ENCODE data around the gene BLOC1S6.

Gene BLOC1S6

DNA sequence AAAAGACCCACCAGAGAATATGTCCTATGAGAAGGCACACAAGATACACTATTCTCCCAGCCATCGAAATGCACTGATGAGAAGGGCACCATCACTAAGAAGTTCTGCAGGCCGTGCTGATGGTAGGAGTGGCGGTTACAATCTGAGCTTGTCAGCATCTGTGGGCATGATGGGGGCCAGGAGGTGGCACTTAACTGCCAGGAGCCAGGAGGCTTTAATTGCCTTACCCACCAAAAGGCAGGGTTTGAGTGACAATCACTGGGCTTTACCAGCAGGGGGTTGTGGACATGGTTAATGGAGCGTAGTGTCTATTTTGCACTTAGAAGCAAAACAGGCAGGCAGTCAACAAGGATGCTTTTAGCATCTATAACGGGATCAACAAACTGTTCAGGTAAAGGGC is 31.6 kb downstream of the BLOC1S6 start:
- TF ChIP-seq, protein P1, sequence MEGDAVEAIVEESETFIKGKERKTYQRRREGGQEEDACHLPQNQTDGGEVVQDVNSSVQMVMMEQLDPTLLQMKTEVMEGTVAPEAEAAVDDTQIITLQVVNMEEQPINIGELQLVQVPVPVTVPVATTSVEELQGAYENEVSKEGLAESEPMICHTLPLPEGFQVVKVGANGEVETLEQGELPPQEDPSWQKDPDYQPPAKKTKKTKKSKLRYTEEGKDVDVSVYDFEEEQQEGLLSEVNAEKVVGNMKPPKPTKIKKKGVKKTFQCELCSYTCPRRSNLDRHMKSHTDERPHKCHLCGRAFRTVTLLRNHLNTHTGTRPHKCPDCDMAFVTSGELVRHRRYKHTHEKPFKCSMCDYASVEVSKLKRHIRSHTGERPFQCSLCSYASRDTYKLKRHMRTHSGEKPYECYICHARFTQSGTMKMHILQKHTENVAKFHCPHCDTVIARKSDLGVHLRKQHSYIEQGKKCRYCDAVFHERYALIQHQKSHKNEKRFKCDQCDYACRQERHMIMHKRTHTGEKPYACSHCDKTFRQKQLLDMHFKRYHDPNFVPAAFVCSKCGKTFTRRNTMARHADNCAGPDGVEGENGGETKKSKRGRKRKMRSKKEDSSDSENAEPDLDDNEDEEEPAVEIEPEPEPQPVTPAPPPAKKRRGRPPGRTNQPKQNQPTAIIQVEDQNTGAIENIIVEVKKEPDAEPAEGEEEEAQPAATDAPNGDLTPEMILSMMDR (IDR thresholded peaks at IDR 0.05; ENCODE audit: low read depth, low read length, missing control alignments), result no peak
- H3K4me3 ChIP-seq (ENCODE audit: low read depth, low read length), result no peak overlapping the region
- DNase-seq (ENCODE audit: low read depth), result no peak
- in situ Hi-C loops (cut with HindIII; ENCODE audit: low sequenced_read_pairs), result no loop called here

GRCh38 chr15:45628136-45628535 is 41.0 kb downstream of the BLOC1S6 start:
- in situ Hi-C loops (cut with HindIII; ENCODE audit: low sequenced_read_pairs), result no loop called here
- H3K4me3 ChIP-seq (ENCODE audit: low read depth, low read length), result no peak overlapping the region
- DNase-seq (ENCODE audit: low read depth), result no peak
- TF ChIP-seq, protein P1 (IDR thresholded peaks at IDR 0.05; ENCODE audit: low read depth, low read length, missing control alignments), result no peak

- in situ Hi-C loops (cut with HindIII; ENCODE audit: low sequenced_read_pairs), result no loop called here
- no peak overlapping the region for H3K4me3 ChIP-seq (ENCODE audit: low read depth, low read length)
- peak; percentile 56 for DNase-seq (ENCODE audit: low read depth)
- TF ChIP-seq, protein P1 (IDR thresholded peaks at IDR 0.05; ENCODE audit: low read depth, low read length, missing control alignments), result no peak
These were observed 43.9 kb downstream of the BLOC1S6 start for GRCh38 chr15:45630917-45631691.

DNA sequence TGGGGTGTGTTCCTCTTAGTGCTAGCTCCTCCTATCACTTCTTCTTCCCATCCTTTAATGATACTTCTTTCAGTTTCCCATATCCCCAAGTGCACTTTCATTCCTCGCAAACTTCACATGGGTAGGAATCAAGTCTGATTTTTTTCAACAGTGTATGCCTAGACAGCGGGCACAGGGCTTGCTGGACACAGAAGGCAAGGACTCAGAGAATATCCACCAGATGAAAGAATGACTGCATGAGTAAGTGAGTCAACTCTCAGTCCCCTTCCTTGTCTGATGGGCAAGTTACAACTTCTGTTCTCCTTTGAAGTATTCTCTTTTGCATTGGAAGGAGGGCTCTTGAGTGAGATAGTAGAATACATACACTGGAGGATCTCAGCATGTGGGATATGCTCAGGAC is 44.6 kb downstream of the BLOC1S6 start:
- in situ Hi-C loops (cut with HindIII; ENCODE audit: low sequenced_read_pairs), result no loop called here
- TF ChIP-seq, protein P1 (IDR thresholded peaks at IDR 0.05; ENCODE audit: low read depth, low read length, missing control alignments), result no peak
- DNase-seq (ENCODE audit: low read depth), result no peak
- H3K4me3 ChIP-seq (ENCODE audit: low read depth, low read length), result no peak overlapping the region

GRCh38 chr15:45634432-45635190 is 47.4 kb downstream of the BLOC1S6 start, which contains the start of gene SQOR:
SQOR (plus strand) TSS chr15:45635029; CDS start chr15:45658924, 23,895 bp downstream.
- H3K4me3 ChIP-seq (ENCODE audit: low read depth, low read length), result peak within 1 kb of the TSS; percentile 60
- no peak for DNase-seq (ENCODE audit: low read depth)
- TF ChIP-seq, protein P1 (IDR thresholded peaks at IDR 0.05; ENCODE audit: low read depth, low read length, missing control alignments), result no peak
- in situ Hi-C loops (cut with HindIII; ENCODE audit: low sequenced_read_pairs), result no loop called here

- in situ Hi-C loops (cut with HindIII; ENCODE audit: low sequenced_read_pairs), result no loop called here
- H3K4me3 ChIP-seq (ENCODE audit: low read depth, low read length), result peak overlapping the region; percentile 60
- DNase-seq (ENCODE audit: low read depth), result no peak
- TF ChIP-seq, protein P1 (IDR thresholded peaks at IDR 0.05; ENCODE audit: low read depth, low read length, missing control alignments), result peak; percentile 57
These were observed 48.0 kb downstream of the BLOC1S6 start for GRCh38 chr15:45635191-45635638.

Measured in astrocyte of the cerebellum (primary cell).